ENCODE results near the gene MMP14. TPM values are rescaled to one million over a fixed set of nuclear protein-coding genes. Genes with fewer than 3 reads are reported as not detected.

Gene MMP14
- total and polyA plus RNA-seq, 9 of the 15 experiments (the other 6 are each of a cell fraction or from before 2014, with no cell fraction given), result 0.36 to 5.8 (median 1.3) TPM; not detected in 2

DNA sequence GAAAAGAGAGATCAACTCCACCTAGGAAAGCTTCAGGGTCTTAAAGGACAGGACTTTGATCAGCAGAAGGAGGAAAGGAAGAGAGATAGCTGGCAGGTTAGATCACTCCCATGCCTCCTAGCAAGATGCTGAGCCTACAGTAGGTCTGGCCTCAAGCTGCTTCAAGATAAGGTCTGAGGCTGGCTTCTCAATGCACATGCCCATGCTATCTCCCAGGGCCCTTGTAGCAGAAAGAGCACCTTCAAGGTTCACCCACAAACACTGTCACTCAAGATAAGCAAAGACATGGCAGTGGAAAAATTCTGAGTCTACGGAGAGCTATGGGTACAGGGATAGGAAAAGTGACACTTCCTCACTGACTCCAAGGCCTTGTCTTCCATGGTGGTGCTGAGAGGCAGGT, 61.0 kb downstream of the MMP14 start (continued):
- TF ChIP-seq, protein P1, sequence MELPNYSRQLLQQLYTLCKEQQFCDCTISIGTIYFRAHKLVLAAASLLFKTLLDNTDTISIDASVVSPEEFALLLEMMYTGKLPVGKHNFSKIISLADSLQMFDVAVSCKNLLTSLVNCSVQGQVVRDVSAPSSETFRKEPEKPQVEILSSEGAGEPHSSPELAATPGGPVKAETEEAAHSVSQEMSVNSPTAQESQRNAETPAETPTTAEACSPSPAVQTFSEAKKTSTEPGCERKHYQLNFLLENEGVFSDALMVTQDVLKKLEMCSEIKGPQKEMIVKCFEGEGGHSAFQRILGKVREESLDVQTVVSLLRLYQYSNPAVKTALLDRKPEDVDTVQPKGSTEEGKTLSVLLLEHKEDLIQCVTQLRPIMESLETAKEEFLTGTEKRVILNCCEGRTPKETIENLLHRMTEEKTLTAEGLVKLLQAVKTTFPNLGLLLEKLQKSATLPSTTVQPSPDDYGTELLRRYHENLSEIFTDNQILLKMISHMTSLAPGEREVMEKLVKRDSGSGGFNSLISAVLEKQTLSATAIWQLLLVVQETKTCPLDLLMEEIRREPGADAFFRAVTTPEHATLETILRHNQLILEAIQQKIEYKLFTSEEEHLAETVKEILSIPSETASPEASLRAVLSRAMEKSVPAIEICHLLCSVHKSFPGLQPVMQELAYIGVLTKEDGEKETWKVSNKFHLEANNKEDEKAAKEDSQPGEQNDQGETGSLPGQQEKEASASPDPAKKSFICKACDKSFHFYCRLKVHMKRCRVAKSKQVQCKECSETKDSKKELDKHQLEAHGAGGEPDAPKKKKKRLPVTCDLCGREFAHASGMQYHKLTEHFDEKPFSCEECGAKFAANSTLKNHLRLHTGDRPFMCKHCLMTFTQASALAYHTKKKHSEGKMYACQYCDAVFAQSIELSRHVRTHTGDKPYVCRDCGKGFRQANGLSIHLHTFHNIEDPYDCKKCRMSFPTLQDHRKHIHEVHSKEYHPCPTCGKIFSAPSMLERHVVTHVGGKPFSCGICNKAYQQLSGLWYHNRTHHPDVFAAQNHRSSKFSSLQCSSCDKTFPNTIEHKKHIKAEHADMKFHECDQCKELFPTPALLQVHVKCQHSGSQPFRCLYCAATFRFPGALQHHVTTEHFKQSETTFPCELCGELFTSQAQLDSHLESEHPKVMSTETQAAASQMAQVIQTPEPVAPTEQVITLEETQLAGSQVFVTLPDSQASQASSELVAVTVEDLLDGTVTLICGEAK (IDR thresholded peaks at IDR 0.05), result no peak
- TF ChIP-seq, protein P1 (CRISPR knock-in tag; IDR thresholded peaks at IDR 0.05), result no peak
- no peak for TF ChIP-seq RBM25 (IDR thresholded peaks at IDR 0.05; ENCODE audit: low read depth, low read length, severe bottlenecking)
- TF ChIP-seq MAZ (CRISPR knock-in tag; conservative IDR thresholded peaks at IDR 0.05 in 1 of 2, IDR thresholded peaks at IDR 0.05 in 1 of 2), result no peak
- TF ChIP-seq TBL1XR1 (IDR thresholded peaks at IDR 0.05; ENCODE audit: low read length in 2 of 2), result peak; percentile 51 to 79; a peak in 2 of 4 replicates
- no peak for TF ChIP-seq ZBTB7A (IDR thresholded peaks at IDR 0.05; ENCODE audit: borderline replicate concordance, control insufficient read depth, low read depth, low read length)
- TF ChIP-seq ZNF41 (CRISPR knock-in tag; conservative IDR thresholded peaks at IDR 0.05), result no peak
- TF ChIP-seq RNF2 (IDR thresholded peaks at IDR 0.05), result peak; percentile 19; the same call in 1 of the 2 replicates
- TF ChIP-seq CREM (IDR thresholded peaks at IDR 0.05; ENCODE audit: low read depth), result 0 out of 2 replicates have a peak, but pooled peaks have one; percentile 20
- 0 out of 2 replicates have a peak, but pooled peaks have one; percentile 23 for TF ChIP-seq CBX5 (IDR thresholded peaks at IDR 0.05; ENCODE audit: borderline replicate concordance, low read depth)
- no peak for TF ChIP-seq TARDBP (IDR thresholded peaks at IDR 0.05)
- peak; percentile 86 for TF ChIP-seq KLF16 (IDR thresholded peaks at IDR 0.05)
- TF ChIP-seq ZNF644 (tag; IDR thresholded peaks at IDR 0.05; ENCODE audit: low read depth), result no peak
- peak; percentile 71 to 81; a peak in 3 of 4 replicates for TF ChIP-seq KDM1A (IDR thresholded peaks at IDR 0.05)
- TF ChIP-seq ATF7 (IDR thresholded peaks at IDR 0.05), result 0 out of 2 replicates have a peak, but pooled peaks have one; percentile 19
- TF ChIP-seq ESRRB (CRISPR knock-in tag; IDR thresholded peaks at IDR 0.05; ENCODE audit: borderline replicate concordance), result no peak
- TF ChIP-seq, protein P2, sequence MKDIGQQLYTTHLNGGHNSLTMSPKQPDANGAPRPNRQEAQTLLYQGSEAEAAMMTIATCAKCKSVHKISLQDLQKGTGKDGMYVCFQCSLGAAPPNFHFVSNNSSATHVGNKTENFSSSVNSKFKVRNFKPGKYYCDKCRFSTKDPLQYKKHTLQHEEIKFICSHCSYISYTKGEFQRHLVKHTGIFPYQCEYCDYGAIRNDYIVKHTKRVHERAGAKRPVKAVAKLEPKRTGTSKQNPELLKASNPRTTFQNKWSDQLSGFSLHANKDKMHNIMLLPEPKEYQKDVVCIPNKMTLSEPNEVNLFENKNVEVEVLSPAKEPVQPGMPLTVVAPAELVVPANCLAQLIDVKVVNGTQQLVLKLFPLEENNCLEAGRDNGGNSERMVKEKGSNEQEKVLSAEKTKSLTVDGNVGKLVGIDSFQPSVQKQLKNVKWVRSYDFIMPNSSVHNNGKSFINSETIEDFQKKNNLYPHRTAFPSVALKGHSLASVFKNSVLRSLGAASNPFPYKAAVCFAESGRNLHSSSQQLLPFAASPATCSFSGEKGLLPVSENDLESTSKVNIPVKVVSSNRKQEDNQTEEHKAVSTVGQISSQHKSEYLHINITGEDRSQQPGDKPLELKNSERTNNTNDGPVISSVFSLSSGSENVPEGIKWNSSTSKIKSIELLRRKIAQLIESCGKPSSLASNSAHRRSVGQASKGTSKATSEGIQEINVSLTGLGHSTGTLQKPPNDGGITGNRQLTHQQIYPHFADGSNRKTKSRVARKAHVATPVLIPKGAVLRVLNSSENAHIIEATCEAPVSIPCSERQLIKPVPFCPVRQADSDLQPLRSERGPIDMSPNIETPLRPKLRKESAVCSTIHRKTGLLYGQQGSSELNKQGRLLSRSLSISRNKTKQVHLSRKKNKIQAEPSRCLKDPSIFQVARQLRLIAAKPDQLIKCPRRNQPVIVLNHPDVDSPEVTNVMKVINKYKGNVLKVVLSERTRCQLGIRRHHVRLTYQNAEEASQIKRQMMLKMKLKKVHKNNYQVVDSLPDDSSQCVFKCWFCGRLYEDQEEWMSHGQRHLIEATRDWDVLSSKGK (CRISPR knock-in tag; IDR thresholded peaks at IDR 0.05), result no peak
- no peak for TF ChIP-seq PCBP1 (IDR thresholded peaks at IDR 0.05; ENCODE audit: low read depth, low read length, poor library complexity, severe bottlenecking)

All from K562 (cell line).